HPDE6-E6E7 (cell line): ENCODE results near the gene ARL8B.
"Not testable (repeated sequence)": the region's sequence is repeated elsewhere in the genome, so short reads cannot be mapped to it uniquely, and the experiment has no call there.

Source experiments
- DNase-seq: peaks from one replicate; pipeline ENCODE4 v3.0.0; 2011; ENCODE audit warnings: missing footprints; ENCODE audit errors: extremely low spot score

Gene ARL8B

GRCh38 chr3:5122030-5122740, at the start of gene ARL8B:
Gene ARL8B, plus strand, starts transcription at chr3:5122292. Its CDS starts 174 bp downstream, at chr3:5122466.
- DNase-seq, result peak; percentile 31

- no peak for DNase-seq
Observed at GRCh38 chr3:5073374-5074085, 48.6 kb upstream of the ARL8B start.

GRCh38 chr3:5078151-5078550, 43.9 kb upstream of the ARL8B start:
- peak; percentile 28 for DNase-seq

- DNase-seq, result no peak
Observed at GRCh38 chr3:5079761-5080160, 42.3 kb upstream of the ARL8B start.

- no peak for DNase-seq
Observed at GRCh38 chr3:5080779-5081550, 41.1 kb upstream of the ARL8B start.

- not testable (repeated sequence) for DNase-seq
Observed at GRCh38 chr3:5081973-5082788, 39.9 kb upstream of the ARL8B start.

GRCh38 chr3:5082789-5083115, 39.3 kb upstream of the ARL8B start:
- DNase-seq, result no peak

- DNase-seq, result no peak
Observed at GRCh38 chr3:5084224-5084623, 37.9 kb upstream of the ARL8B start.

GRCh38 chr3:5086708-5087107, 35.4 kb upstream of the ARL8B start:
- no peak for DNase-seq

GRCh38 chr3:5087209-5087608, 34.9 kb upstream of the ARL8B start:
- DNase-seq, result no peak

GRCh38 chr3:5090197-5090596, 31.9 kb upstream of the ARL8B start:
- DNase-seq, result no peak

GRCh38 chr3:5092018-5092417, 30.1 kb upstream of the ARL8B start:
- peak; percentile 3 for DNase-seq

GRCh38 chr3:5093731-5094130, 28.4 kb upstream of the ARL8B start:
- DNase-seq, result no peak

GRCh38 chr3:5095886-5096285, 26.2 kb upstream of the ARL8B start:
- DNase-seq, result no peak

GRCh38 chr3:5096336-5097008, 25.6 kb upstream of the ARL8B start:
- DNase-seq, result no peak

GRCh38 chr3:5098346-5098745, 23.7 kb upstream of the ARL8B start:
- DNase-seq, result no peak

- DNase-seq, result no peak
Observed at GRCh38 chr3:5102532-5102931, 19.6 kb upstream of the ARL8B start.

- no peak for DNase-seq
Observed at GRCh38 chr3:5103743-5104142, 18.3 kb upstream of the ARL8B start.

GRCh38 chr3:5105050-5105449, 17.0 kb upstream of the ARL8B start:
- DNase-seq, result no peak

GRCh38 chr3:5106371-5106770, 15.7 kb upstream of the ARL8B start:
- DNase-seq, result not testable (repeated sequence)

- DNase-seq, result not testable (repeated sequence)
Observed at GRCh38 chr3:5106933-5107334, 15.2 kb upstream of the ARL8B start.
